ENCODE results near the gene PDE4D. TPM values are rescaled to one million over a fixed set of nuclear protein-coding genes. Genes with fewer than 3 reads are reported as not detected.

The PDE4D gene
- polyA plus RNA-seq, 1 donor (not counting 4 experiments of a cell fraction or from before 2014, with no cell fraction given): 3.6 TPM

DNA sequence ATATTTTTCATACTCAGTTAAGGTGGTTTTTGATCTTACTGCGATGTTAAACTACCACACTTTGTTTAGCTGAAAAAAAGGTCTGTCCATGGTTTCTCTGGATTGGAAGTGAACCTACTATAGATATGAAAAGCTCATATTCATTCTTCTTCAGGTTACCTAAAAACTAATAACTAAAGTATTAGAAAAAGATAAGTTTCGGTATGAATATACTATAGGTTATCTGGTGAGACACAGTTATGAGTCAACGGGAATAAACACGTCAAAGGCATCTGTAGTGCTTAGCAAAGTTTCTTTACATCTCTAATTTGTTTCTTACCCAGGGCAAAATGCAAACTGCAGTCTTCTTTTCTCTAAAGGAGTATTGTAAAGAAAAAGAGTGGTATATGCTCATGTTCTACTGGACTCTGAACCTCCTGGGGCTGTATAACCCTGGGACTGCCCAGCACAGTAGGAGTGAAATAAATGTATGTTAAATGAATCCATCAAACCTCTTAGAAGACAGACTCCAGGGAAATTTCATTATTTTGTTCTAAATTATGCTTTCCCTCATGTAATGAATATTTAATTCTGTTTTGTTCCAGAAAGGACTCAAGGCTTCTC, 521.9 kb downstream of the PDE4D start:
- no peaks in the 10 kb centered on the region for H3K9me1 ChIP-seq (ENCODE audit: control insufficient read depth, extremely low read depth, insufficient read depth, low read length)
- FAIRE-seq (no peak), DNase-seq (ENCODE audit: low read depth, low spot score) (no peak)
- H3K9ac ChIP-seq (ENCODE audit: control insufficient read depth, extremely low read depth, insufficient read depth, low read length): no peak overlapping the region
- H2AFZ ChIP-seq (ENCODE audit: control insufficient read depth, low read length): no peak overlapping the region
- no peaks in the 10 kb centered on the region for H3K9me3 ChIP-seq (ENCODE audit: control insufficient read depth, low read depth, low read length)
- no peaks in the 10 kb centered on the region for H3K79me2 ChIP-seq (ENCODE audit: control insufficient read depth, insufficient read depth, low read length)
- no peak overlapping the region for H3K4me3 ChIP-seq (ENCODE audit: control insufficient read depth in 2 of 3, extremely low read depth in 1 of 3, insufficient read depth in 2 of 3, low read depth in 1 of 3, low read length in 3 of 3)
- H3K27me3 ChIP-seq (ENCODE audit: control insufficient read depth, extremely low read depth, insufficient read depth, low read length): no peaks in the 10 kb centered on the region
- no peaks in the 10 kb centered on the region for H3K36me3 ChIP-seq (ENCODE audit: control insufficient read depth in 2 of 2, extremely low read depth in 1 of 2, insufficient read depth in 2 of 2, low read length in 2 of 2)
- no peaks in the 10 kb centered on the region for H4K20me1 ChIP-seq (ENCODE audit: control insufficient read depth, extremely low read depth, insufficient read depth, low read length)
- H3K4me2 ChIP-seq (ENCODE audit: control insufficient read depth, extremely low read depth, insufficient read depth, low read depth, low read length): no peak overlapping the region
- H3K4me1 ChIP-seq (ENCODE audit: control insufficient read depth, extremely low read depth, insufficient read depth, low read length): no peaks in the 10 kb centered on the region
- no peak for TF ChIP-seq EZH2 (IDR thresholded peaks at IDR 0.05; ENCODE audit: low read length)
- TF ChIP-seq, protein P1, sequence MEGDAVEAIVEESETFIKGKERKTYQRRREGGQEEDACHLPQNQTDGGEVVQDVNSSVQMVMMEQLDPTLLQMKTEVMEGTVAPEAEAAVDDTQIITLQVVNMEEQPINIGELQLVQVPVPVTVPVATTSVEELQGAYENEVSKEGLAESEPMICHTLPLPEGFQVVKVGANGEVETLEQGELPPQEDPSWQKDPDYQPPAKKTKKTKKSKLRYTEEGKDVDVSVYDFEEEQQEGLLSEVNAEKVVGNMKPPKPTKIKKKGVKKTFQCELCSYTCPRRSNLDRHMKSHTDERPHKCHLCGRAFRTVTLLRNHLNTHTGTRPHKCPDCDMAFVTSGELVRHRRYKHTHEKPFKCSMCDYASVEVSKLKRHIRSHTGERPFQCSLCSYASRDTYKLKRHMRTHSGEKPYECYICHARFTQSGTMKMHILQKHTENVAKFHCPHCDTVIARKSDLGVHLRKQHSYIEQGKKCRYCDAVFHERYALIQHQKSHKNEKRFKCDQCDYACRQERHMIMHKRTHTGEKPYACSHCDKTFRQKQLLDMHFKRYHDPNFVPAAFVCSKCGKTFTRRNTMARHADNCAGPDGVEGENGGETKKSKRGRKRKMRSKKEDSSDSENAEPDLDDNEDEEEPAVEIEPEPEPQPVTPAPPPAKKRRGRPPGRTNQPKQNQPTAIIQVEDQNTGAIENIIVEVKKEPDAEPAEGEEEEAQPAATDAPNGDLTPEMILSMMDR (optimal IDR thresholded peaks at IDR 0.05 in 1 of 3, IDR thresholded peaks at IDR 0.05 in 1 of 3, conservative IDR thresholded peaks at IDR 0.05 in 1 of 3; ENCODE audit: extremely low read depth in 1 of 3, insufficient read depth in 2 of 3, low read length in 3 of 3): no peak
- H3K27ac ChIP-seq (ENCODE audit: control insufficient read depth, insufficient read depth, low read length): no peak overlapping the region
- dilution Hi-C loops (cut with MboI; ENCODE audit: extremely low pct_ligation_motif_present, low sequenced_read_pairs): loop anchor here (25.0 kb wide), 1 partner anchor 184 kb away; no protein-coding TSS in a partner anchor

DNA sequence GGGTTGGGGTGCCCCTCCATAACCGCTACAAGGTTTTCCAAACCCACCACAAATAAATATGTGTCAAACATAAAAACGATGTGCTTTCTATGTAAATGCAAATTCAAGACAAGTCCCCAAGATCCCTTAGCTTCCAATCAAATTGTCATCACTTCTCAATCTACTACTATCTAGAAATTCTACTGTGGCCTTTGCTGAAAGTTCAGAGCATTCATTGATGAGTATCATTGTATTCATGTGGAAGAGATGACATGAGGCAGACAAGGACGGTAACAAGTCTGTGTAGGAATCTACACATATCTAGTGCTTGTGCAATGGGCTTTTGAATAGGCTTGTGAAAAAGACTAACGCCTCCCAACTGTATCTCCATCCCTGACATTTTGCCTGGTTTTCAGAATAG, 524.6 kb downstream of the PDE4D start:
- no peaks in the 10 kb centered on the region for H3K36me3 ChIP-seq (ENCODE audit: control insufficient read depth in 2 of 2, extremely low read depth in 1 of 2, insufficient read depth in 2 of 2, low read length in 2 of 2)
- H3K27ac ChIP-seq (ENCODE audit: control insufficient read depth, insufficient read depth, low read length): no peak overlapping the region
- no peak overlapping the region for H2AFZ ChIP-seq (ENCODE audit: control insufficient read depth, low read length)
- no peaks in the 10 kb centered on the region for H3K79me2 ChIP-seq (ENCODE audit: control insufficient read depth, insufficient read depth, low read length)
- no peak overlapping the region for H3K9ac ChIP-seq (ENCODE audit: control insufficient read depth, extremely low read depth, insufficient read depth, low read length)
- H3K9me3 ChIP-seq (ENCODE audit: control insufficient read depth, low read depth, low read length): no peaks in the 10 kb centered on the region
- dilution Hi-C loops (cut with MboI; ENCODE audit: extremely low pct_ligation_motif_present, low sequenced_read_pairs): loop anchor here (25.0 kb wide), 1 partner anchor 182 kb away; no protein-coding TSS in a partner anchor
- H3K27me3 ChIP-seq (ENCODE audit: control insufficient read depth, extremely low read depth, insufficient read depth, low read length): no peaks in the 10 kb centered on the region
- FAIRE-seq (no peak), DNase-seq (ENCODE audit: low read depth, low spot score) (no peak)
- H4K20me1 ChIP-seq (ENCODE audit: control insufficient read depth, extremely low read depth, insufficient read depth, low read length): no peaks in the 10 kb centered on the region
- no peak overlapping the region for H3K4me2 ChIP-seq (ENCODE audit: control insufficient read depth, extremely low read depth, insufficient read depth, low read depth, low read length)
- H3K4me3 ChIP-seq (ENCODE audit: control insufficient read depth in 2 of 3, extremely low read depth in 1 of 3, insufficient read depth in 2 of 3, low read depth in 1 of 3, low read length in 3 of 3): no peak overlapping the region
- no peak for TF ChIP-seq EZH2 (IDR thresholded peaks at IDR 0.05; ENCODE audit: low read length)
- TF ChIP-seq, protein P1 (optimal IDR thresholded peaks at IDR 0.05 in 1 of 3, IDR thresholded peaks at IDR 0.05 in 1 of 3, conservative IDR thresholded peaks at IDR 0.05 in 1 of 3; ENCODE audit: extremely low read depth in 1 of 3, insufficient read depth in 2 of 3, low read length in 3 of 3): no peak
- no peaks in the 10 kb centered on the region for H3K4me1 ChIP-seq (ENCODE audit: control insufficient read depth, extremely low read depth, insufficient read depth, low read length)
- H3K9me1 ChIP-seq (ENCODE audit: control insufficient read depth, extremely low read depth, insufficient read depth, low read length): no peaks in the 10 kb centered on the region
